GM13977 (cell line): ENCODE measurements around the gene SPINT1.

Experiments used
- DNase-seq: peaks from one replicate; pipeline ENCODE4 v3.0.0; 2012; ENCODE audit warnings: low spot score
- in situ Hi-C: fragments of 300-500 bp; cut with MboI; formaldehyde crosslinking; loops from one replicate; pipeline ENCODE4 v1.12.0; 2022; ENCODE audit warnings: low sequenced_read_pairs, low pct_unique_long_range_greater_than_20kb, mixed read lengths, inconsistent platforms; ENCODE audit not compliant: unreplicated experiment
- TF ChIP-seq, protein P1 (sequence below): IDR thresholded peaks from 2 replicates; pipeline ENCODE4 v1.5.1; 2012; ENCODE audit warnings: mild to moderate bottlenecking, control low read depth; ENCODE audit not compliant: insufficient read depth; ENCODE audit errors: extremely low read depth, missing control alignments

The SPINT1 gene

GRCh38 chr15:40867199-40867598 is 23.4 kb downstream of the SPINT1 start:
- TF ChIP-seq, protein P1, sequence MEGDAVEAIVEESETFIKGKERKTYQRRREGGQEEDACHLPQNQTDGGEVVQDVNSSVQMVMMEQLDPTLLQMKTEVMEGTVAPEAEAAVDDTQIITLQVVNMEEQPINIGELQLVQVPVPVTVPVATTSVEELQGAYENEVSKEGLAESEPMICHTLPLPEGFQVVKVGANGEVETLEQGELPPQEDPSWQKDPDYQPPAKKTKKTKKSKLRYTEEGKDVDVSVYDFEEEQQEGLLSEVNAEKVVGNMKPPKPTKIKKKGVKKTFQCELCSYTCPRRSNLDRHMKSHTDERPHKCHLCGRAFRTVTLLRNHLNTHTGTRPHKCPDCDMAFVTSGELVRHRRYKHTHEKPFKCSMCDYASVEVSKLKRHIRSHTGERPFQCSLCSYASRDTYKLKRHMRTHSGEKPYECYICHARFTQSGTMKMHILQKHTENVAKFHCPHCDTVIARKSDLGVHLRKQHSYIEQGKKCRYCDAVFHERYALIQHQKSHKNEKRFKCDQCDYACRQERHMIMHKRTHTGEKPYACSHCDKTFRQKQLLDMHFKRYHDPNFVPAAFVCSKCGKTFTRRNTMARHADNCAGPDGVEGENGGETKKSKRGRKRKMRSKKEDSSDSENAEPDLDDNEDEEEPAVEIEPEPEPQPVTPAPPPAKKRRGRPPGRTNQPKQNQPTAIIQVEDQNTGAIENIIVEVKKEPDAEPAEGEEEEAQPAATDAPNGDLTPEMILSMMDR: no peak
- in situ Hi-C loops: no loop called here

GRCh38 chr15:40869686-40870085 is 25.8 kb downstream of the SPINT1 start:
- DNase-seq: no peak
- in situ Hi-C loops: no loop called here
- TF ChIP-seq, protein P1: no peak

More at GRCh38 chr15:40867199-40867598, 23.4 kb downstream of the SPINT1 start:
- DNase-seq: no peak

DNA sequence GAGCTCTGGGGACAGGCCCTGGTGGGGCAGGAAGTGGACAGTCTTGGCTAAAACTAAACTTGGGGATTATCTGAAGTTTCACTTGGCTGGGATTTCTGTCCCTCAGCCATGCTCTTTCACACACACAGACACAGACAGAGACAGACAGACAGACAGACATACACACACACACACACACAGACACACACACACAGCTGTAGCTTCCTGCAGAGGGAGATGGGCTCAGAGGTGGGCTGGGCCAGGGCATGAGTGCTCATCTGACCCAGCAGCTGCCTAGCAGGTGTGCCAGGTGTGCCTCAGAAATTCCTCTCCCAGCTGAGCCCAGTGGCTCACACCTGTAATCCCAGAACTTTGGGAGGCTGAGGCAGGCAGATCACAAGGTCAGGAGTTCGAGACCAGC is 26.9 kb downstream of the SPINT1 start:
- TF ChIP-seq, protein P1: no peak
- in situ Hi-C loops: no loop called here

GRCh38 chr15:40871749-40872617 is 28.1 kb downstream of the SPINT1 start:
- in situ Hi-C loops: no loop called here
- DNase-seq: peak; percentile 80
- TF ChIP-seq, protein P1: no peak

More for the DNA sequence above, 26.9 kb downstream of the SPINT1 start:
- DNase-seq: no peak

GRCh38 chr15:40872791-40873693 is 29.2 kb downstream of the SPINT1 start:
- in situ Hi-C loops: no loop called here
- TF ChIP-seq, protein P1: no peak
- DNase-seq: no peak

- DNase-seq: peak; percentile 84
- TF ChIP-seq, protein P1: peak; percentile 71
- in situ Hi-C loops: no loop called here
Observed at GRCh38 chr15:40873694-40874561, 30.1 kb downstream of the SPINT1 start, which contains the start of gene RHOV. Gene RHOV (minus strand): TSS chr15:40874234. CDS start chr15:40874139, 95 bp downstream.
